Dendritic cell treated with granulocyte-macrophage colony-stimulating factor and Interleukin-4, amounts not matched to agents 40 ng/mL and 50 ng/mL, for 4 days (primary cell): Measurements from ENCODE around the gene FHOD3.
A peak's percentile ranks its signal among the peaks of the same experiment; 100 is the strongest.

Experiments used
- H3K27ac Mint-ChIP-seq: one replicate; pipeline ENCODE4 v1.8.0; 2022; ENCODE audit warnings: mild to moderate bottlenecking, mixed read lengths
- H3K27me3 Mint-ChIP-seq: one replicate; pipeline ENCODE4 v1.8.0; 2022; ENCODE audit warnings: mild to moderate bottlenecking, mixed read lengths
- H3K36me3 Mint-ChIP-seq: one replicate; pipeline ENCODE4 v1.8.0; 2022; ENCODE audit warnings: low read depth, mixed read lengths
- H3K4me1 Mint-ChIP-seq: one replicate; pipeline ENCODE4 v1.8.0; 2022; ENCODE audit warnings: low read depth, mixed read lengths
- H3K4me3 Mint-ChIP-seq: one replicate; pipeline ENCODE4 v1.8.0; 2022; ENCODE audit warnings: mild to moderate bottlenecking, moderate library complexity, mixed read lengths
- H3K9me3 Mint-ChIP-seq: one replicate; pipeline ENCODE4 v1.8.0; 2022; ENCODE audit warnings: mixed read lengths
- intact Hi-C: fragments of 100-400 bp; cut with micrococcal nuclease; formaldehyde crosslinking; loops from one replicate; pipeline ENCODE4 v1.15.0; 2022

Gene FHOD3

DNA sequence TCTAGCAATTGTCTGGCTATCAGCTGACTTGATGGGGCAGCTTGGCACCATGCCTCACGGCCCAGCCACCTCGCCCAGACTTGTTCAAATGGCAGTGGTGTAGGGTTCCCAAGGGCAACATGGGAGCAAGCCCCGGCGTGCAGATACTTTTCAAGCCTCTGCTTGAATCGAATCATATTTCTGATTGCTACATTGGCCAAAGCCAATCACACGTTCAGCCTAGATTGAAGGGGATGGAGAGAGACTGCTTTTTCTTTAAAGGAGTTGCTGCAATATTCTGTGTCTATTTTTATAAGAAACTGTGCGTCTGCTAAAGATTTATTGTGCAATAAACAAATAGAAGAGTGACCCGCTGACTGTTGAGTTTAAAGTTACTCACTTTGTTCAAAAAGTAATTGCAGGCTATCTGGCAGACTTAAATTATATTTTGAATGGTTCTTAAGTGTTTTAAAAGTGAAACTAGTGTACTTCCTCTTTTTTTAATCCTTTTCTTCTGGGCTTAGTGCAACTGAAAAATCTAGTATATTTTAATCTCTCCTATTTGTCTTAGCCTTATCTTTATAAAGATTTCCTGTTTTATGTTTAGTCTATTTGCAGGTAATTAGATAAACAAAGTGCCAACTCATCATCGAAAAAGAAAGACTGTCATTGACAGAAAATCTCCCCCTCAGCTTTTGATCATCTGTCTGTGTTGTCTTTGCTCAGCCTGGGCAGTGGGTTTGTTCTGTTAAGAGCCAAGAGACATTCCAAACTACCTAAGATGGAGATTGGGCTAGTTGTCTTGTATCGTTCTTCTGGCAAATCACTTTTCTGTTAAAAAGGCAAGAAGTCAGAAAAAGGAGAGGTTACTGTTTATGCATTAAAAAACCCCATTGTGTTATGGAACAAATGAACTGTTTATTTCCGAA is 375.2 kb downstream of the FHOD3 start:
- Mint-ChIP-seq H3K27me3 (no peaks in the 10 kb centered on the region), H3K36me3 (no peaks in the 10 kb centered on the region), H3K4me1 (no peaks in the 10 kb centered on the region), H3K27ac (no peak overlapping the region), H3K9me3 (peaks cover 7% of the 10 kb centered on the region), H3K4me3 (peak overlapping the region; percentile 13)
- intact Hi-C loops = no loop called here

DNA sequence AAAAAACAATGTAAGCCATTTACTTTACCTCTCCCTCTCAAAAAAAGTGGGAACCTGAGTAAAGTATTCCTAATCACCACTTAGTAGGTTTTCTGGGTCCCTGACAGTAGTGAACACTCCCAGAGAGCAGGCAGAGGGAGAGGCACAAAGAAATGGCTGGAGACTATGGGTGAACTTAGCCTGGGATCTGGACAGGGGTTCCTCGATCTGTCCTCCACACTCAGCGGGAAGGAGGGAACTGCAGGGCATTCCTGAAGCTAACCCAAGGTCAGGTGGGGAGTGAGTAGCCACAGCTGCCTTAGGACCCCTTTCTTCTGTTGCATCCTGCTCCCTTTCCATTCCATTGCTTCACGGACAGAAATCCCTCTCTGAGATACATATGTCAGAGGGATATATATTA is 375.9 kb downstream of the FHOD3 start:
- no peaks in the 10 kb centered on the region for H3K36me3 Mint-ChIP-seq
- H3K27ac Mint-ChIP-seq = no peak overlapping the region
- H3K27me3 Mint-ChIP-seq = no peaks in the 10 kb centered on the region
- no peaks in the 10 kb centered on the region for H3K4me1 Mint-ChIP-seq
- H3K4me3 Mint-ChIP-seq = no peak overlapping the region
- intact Hi-C loops = no loop called here
- peaks cover 7% of the 10 kb centered on the region for H3K9me3 Mint-ChIP-seq

DNA sequence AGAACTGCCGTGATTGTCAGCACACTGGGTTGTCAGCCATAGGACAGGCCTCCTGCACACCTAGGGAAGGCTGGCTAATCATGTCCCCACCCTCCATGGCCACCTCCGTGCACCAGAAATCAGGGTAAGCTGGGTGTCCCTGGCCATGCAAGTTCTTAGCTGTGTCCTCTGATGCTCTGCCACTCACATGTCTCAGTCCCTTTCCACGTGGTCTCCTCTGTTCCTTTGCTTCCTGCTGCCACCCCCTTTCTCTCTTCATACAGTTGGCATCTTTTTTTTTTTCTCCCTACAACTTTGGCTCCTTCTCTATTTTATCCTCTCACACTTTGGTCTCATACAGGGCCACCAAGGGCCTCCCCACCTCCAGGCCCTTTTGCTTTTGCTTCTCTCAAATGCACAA is 377.6 kb downstream of the FHOD3 start:
- Mint-ChIP-seq H3K4me3 (no peak overlapping the region), H3K9me3 (peaks cover 7% of the 10 kb centered on the region), H3K27me3 (no peaks in the 10 kb centered on the region), H3K27ac (no peak overlapping the region), H3K36me3 (no peaks in the 10 kb centered on the region), H3K4me1 (no peaks in the 10 kb centered on the region)
- intact Hi-C loops = no loop called here

DNA sequence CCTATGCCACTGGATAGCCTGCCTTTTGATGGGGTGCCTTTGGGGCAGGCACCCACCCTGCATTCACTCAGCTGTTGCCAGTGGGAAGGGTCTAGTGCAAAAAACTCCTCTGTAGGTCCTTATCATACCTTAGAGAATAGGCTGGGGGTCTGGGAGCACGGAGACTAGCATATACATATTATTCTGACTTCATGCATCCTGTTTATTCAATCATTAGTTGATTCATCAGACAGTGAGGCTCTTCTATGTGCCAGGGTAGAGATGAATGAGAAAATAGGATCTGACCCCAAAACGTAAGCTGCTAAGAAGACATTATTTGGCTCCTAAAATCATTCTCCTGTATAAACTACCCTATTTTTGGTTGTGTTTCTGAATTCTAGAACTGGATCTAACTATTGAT is 378.0 kb downstream of the FHOD3 start:
- H3K4me3 Mint-ChIP-seq = no peak overlapping the region
- no peaks in the 10 kb centered on the region for H3K4me1 Mint-ChIP-seq
- H3K36me3 Mint-ChIP-seq = no peaks in the 10 kb centered on the region
- H3K27me3 Mint-ChIP-seq = no peaks in the 10 kb centered on the region
- peaks cover 7% of the 10 kb centered on the region for H3K9me3 Mint-ChIP-seq
- no peak overlapping the region for H3K27ac Mint-ChIP-seq
- intact Hi-C loops = no loop called here

DNA sequence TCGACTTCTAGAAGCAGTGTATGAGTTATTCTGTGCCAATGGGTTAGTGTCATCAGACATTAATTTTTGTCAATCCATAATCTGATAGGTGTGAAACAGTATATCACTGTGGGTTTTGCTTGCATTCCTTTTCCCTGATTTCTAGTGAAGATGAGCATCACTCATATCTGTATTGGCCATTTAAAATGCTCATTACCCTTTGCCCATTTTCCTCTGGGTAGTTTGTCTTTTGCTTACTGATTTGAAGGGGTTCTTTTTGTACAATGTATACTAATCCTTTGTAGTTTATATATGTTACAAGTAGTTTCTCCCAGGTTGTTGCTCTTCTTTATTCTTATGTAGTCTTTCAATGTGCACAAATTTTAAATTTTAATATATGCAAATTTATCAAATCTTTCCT is 379.1 kb downstream of the FHOD3 start:
- Mint-ChIP-seq H3K4me3 (no peak overlapping the region), H3K4me1 (no peaks in the 10 kb centered on the region), H3K27me3 (no peaks in the 10 kb centered on the region), H3K27ac (no peak overlapping the region), H3K36me3 (no peaks in the 10 kb centered on the region), H3K9me3 (peaks cover 12% of the 10 kb centered on the region)
- intact Hi-C loops = no loop called here

DNA sequence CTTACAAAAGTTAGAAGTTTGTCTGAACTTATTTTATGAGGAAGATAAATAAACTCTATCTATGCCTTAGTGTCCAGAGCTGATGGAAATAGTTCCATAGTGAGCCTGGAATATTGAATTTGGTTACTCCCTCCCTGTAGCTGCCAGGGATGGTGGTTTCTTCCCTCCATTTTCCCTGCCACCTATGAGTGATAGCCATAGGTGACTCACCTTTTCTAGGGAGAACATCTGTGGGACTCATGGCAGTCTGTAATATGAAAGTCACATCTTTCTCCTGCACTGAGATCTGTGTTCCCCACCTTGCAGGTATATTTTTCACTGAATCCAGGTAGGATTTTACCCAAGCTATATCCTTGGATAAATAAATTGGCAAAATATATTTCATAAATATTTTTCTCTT is 382.5 kb downstream of the FHOD3 start:
- intact Hi-C loops = no loop called here
- Mint-ChIP-seq H3K27me3 (no peaks in the 10 kb centered on the region), H3K4me3 (no peak overlapping the region), H3K27ac (no peak overlapping the region), H3K9me3 (peaks cover 26% of the 10 kb centered on the region), H3K36me3 (no peaks in the 10 kb centered on the region), H3K4me1 (no peaks in the 10 kb centered on the region)

DNA sequence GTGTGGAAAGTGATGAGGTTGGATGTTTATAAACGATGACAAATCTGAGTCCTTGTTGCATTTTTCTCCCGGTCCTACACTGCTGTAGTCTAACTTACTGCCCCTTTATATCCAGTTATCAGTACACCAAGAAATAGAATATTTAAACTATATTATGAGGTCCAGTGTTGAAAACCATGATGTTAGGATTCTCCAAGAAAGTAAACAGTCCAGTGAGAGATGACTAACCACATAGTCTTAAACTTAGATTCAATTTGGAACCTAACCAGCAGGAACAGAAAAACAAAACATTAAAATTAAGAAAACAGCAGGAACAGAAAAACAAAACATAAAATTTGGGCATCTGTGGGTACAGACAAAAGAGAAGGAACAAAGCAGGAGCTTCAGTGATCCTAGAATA is 388.1 kb downstream of the FHOD3 start:
- Mint-ChIP-seq H3K4me1 (no peaks in the 10 kb centered on the region), H3K9me3 (peaks cover 26% of the 10 kb centered on the region), H3K36me3 (no peaks in the 10 kb centered on the region), H3K27ac (no peak overlapping the region), H3K4me3 (no peak overlapping the region), H3K27me3 (peaks cover 2% of the 10 kb centered on the region)
- intact Hi-C loops = loop anchor here (5.0 kb wide), 1 partner anchor 127 kb away; no protein-coding TSS in a partner anchor

DNA sequence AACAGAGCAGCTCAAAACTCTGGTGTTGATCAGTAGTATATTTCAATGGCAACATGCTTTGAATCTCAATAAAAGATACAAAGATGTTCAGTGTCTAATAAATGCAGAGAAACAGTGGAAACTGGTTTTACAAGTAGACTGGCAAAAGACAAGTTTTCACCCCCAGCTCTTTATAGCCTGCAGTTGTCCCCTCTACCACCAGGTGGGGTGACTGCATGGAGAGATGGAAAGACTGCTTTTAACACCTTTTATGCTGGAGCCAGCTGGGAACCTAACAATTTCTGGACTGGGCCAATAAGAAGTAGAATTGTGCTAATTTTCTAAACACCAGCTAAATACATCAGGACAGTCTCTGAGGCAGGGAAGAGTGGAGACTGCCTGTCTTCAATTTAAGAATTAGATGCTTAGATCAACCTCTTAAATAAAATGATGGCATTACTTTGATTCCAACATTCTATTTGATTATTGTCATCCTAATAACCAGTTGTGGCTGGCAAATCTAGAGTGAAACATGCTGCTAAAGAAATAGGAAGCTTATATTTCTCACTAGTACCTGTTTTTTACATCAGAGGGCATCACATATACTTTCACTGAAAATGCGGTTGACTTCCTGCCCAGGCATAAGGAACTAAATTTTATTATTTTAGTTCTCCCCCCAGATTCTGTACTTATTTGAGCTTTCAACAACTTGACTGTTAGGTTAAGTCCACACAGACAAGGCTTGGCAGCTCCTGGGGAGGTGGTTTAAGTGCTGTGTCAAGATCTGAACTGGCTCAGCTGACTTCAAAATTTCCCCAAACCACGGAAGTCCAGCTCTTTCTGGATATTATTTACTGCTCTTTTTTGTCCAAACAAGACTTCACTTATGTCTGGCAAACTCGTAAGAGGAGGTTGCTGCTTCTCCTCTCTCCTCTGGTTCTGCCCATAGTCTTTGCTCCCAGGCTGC is 390.8 kb downstream of the FHOD3 start:
- Mint-ChIP-seq H3K9me3 (peaks cover 8% of the 10 kb centered on the region), H3K36me3 (no peaks in the 10 kb centered on the region), H3K27me3 (peaks cover 2% of the 10 kb centered on the region), H3K27ac (no peak overlapping the region), H3K4me1 (no peaks in the 10 kb centered on the region), H3K4me3 (no peak overlapping the region)
- intact Hi-C loops = loop anchor here (5.0 kb wide), 1 partner anchor 124 kb away; no protein-coding TSS in a partner anchor

DNA sequence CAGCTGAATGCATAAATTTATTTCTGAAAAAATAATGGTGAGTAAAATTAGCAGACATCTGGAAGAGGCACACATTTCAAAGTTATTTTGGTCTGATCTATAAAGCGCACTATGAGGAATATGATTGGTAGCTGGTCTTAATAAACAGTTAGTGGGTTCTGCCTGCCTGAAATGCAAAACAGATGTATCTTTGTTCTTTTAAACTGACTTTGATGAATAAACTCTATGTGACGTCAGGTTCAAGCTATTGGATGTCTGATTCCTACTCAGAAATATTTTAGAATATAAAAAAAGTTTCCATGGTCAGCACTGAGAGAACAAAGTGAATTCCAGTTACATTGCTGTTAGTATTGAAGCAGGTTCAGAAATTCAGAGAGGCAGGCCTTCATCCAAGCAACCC is 394.9 kb downstream of the FHOD3 start:
- Mint-ChIP-seq H3K36me3 (no peaks in the 10 kb centered on the region), H3K27me3 (no peaks in the 10 kb centered on the region), H3K4me1 (no peaks in the 10 kb centered on the region), H3K27ac (no peak overlapping the region), H3K4me3 (no peak overlapping the region), H3K9me3 (no peaks in the 10 kb centered on the region)
- intact Hi-C loops = no loop called here

DNA sequence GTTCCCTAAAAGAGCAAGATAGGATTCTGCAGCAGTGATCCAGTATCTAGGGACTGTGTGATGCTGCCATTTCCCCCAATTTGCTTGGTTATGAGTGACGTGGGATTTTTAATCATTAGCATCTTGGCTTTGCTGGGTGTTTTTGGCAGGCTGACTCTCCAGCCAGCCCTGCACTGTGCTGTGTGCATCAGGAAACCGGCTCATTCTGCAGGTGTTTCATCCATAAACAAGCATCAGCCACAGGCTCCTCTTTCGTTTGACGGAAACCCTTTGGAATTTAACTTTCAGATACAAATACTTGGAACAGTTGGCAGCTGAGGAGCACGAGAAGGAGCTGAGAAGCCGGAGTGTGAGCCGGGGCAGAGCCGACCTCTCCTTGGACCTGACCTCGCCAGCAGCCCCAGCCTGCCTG is 395.4 kb downstream of the FHOD3 start:
- Mint-ChIP-seq H3K27me3 (no peaks in the 10 kb centered on the region), H3K4me1 (no peaks in the 10 kb centered on the region), H3K27ac (no peak overlapping the region), H3K9me3 (no peaks in the 10 kb centered on the region), H3K4me3 (no peak overlapping the region), H3K36me3 (no peaks in the 10 kb centered on the region)
- intact Hi-C loops = no loop called here

DNA sequence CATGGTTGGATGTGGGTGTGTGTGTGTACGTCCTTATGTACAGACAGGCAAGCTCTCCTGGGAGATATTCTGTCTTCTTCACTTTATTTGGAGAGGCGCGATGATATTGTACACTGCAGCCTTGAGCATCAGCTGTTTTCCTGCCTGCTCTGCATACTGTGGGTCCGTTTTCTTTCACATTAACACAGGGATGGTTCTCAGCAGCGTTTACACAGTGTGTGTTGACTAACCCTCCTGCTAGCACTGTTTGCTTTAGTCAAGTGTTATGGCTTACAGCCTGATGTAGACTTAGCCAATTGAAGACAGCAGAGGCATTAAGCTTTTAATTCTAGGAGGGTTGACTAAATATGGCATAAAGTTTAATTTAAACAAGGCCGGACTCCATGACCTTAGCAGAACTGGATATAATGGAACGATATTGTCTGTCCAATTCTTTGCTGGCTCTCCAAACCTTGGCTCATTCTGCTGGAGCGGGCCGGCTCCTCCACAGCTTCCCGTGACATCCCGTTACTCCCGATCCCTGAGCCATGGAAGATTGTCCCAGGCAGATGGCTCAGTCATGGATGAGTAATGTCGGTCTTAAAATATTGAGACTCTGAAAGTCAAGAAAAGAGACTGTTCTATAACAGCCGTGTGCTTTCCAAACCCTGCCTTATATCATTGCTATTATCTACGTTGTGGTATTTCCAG is 396.6 kb downstream of the FHOD3 start:
- Mint-ChIP-seq H3K4me1 (no peaks in the 10 kb centered on the region), H3K9me3 (no peaks in the 10 kb centered on the region), H3K27ac (no peak overlapping the region), H3K36me3 (no peaks in the 10 kb centered on the region), H3K4me3 (no peak overlapping the region), H3K27me3 (no peaks in the 10 kb centered on the region)
- intact Hi-C loops = no loop called here

DNA sequence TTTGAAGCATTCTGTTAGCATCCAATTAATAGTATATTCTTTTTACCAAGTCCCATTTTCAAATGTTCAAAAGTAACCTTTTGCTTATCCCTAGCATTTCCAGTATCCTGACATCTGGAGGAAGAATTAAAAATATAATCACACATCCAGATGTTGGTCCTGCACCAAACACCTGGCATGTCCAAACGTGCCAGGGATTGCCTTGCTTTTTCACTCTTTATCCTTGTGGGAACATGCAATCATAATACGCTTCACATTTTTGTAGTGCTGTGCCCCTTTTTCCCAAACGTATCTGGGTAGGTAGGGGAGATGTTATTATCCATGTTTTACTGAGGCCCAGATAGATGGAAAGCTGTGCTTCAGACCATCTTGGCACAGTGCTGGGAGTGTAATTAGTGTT is 398.3 kb downstream of the FHOD3 start:
- intact Hi-C loops = no loop called here
- Mint-ChIP-seq H3K27ac (no peak overlapping the region), H3K36me3 (no peaks in the 10 kb centered on the region), H3K9me3 (peaks cover 10% of the 10 kb centered on the region), H3K27me3 (no peaks in the 10 kb centered on the region), H3K4me1 (no peaks in the 10 kb centered on the region), H3K4me3 (no peak overlapping the region)

DNA sequence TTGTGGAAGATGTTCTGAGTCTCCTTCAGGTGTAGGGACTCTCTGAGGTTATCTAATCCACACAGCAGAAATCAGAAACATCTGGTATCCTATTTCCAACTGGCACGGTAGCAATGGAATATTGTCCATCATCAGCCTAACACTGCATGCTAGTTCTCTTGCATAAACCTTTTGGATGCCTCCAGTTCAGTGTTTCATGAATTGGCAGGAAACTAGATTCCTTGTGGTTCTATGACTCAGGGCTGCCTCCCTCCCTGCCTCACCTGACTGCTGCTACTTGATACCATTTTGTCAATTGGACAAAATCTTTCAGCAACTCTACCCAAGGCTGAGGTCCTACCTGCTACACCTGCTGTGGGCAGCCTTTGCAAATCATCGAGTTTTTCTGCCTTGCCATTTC is 400.4 kb downstream of the FHOD3 start:
- no peaks in the 10 kb centered on the region for H3K27me3 Mint-ChIP-seq
- H3K9me3 Mint-ChIP-seq = peaks cover 10% of the 10 kb centered on the region
- no peaks in the 10 kb centered on the region for H3K4me1 Mint-ChIP-seq
- H3K4me3 Mint-ChIP-seq = no peak overlapping the region
- intact Hi-C loops = no loop called here
- no peak overlapping the region for H3K27ac Mint-ChIP-seq
- no peaks in the 10 kb centered on the region for H3K36me3 Mint-ChIP-seq

DNA sequence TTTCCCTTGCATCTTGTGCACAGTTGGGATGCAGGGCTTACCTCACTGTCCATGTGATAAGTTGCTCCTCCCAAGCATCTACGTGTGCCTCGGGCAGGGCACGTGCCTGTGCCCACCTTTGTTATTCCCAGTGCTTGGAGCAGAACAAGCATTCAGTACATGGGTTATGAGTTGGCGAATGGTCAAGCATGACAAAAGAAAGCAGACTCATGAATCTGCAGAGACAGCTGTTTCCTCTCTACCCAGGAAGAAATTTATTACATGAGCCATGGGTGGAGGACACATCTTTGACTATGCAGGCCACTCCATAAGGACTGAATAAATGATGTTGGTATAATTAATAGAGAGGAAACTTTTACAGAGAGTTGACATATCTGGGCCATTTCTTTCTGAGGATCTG is 403.4 kb downstream of the FHOD3 start:
- H3K4me1 Mint-ChIP-seq = no peaks in the 10 kb centered on the region
- intact Hi-C loops = no loop called here
- no peaks in the 10 kb centered on the region for H3K36me3 Mint-ChIP-seq
- H3K27me3 Mint-ChIP-seq = no peaks in the 10 kb centered on the region
- peaks cover 10% of the 10 kb centered on the region for H3K9me3 Mint-ChIP-seq
- H3K27ac Mint-ChIP-seq = no peak overlapping the region
- no peak overlapping the region for H3K4me3 Mint-ChIP-seq
